GM18867 (cell line): Measurements from ENCODE around the gene SLC38A10.
A peak's percentile ranks its signal among the peaks of the same experiment; 100 is the strongest.

ENCODE experiments used
- ATAC-seq: cut with Tn5 transposase; IDR thresholded peaks from one replicate; pipeline ENCODE4 v1.9.1; 2021; ENCODE audit warnings: mild to moderate bottlenecking, moderate library complexity; ENCODE audit not compliant: unreplicated experiment

SLC38A10 gene

DNA sequence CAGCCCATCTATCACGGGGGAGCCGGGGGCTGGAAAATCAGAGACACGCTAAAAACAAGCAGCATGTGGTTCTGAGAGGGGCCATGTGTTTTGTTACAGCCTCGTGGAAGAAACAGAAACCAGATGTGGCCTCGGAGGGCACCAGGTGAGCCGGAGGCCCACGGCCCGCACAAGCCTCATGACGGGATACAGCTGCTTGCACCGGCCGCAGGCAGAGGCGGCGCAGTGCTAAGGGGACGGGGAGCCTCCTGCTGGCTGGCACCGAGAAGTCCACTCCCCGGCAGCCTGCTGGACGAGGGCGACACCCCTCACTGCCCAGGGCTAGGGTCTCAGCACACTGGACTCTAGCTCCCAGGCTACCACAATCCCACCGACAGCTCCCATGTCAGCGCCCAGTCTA is 36.8 kb downstream of the SLC38A10 start:
- ATAC-seq: no peak

DNA sequence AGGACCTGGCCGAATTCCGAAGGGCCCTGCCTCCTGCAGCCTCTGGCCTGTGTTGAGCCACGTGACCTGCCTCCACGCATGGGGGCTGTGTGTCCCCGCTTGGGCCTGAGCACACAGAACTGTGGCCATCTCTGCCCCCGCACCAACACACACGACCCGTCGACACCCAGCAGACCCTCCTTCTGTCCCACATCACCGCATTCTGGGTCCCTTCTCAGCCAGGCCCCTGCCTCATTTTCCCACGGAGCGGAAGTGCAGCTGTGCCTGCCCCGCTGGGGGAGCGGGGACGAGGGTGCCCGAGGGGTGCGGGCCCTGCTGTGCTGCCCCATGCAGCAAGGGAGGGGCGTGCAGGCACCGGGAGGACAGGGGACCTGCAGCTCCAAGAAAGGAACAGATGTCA is 37.6 kb downstream of the SLC38A10 start:
- no peak for ATAC-seq

DNA sequence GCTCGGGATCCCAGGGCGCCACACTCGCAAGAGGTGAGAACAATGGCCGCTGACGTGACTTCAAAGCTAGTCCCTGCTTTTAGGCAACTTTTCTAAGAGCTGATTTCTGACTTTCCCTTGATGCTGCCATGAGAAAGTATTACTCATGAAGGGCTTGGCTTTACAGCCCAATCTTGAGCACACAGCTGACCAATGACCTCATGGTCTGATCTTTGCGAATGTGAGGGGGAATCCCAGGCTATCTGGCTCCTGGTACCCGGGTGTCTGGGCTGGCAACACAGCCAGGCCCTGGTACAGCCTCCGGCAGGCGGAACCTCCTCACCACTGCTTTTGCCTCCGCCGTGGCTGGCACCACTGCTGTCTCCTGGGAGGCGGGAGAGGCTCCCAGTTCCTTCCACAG is 38.5 kb downstream of the SLC38A10 start:
- no peak for ATAC-seq

DNA sequence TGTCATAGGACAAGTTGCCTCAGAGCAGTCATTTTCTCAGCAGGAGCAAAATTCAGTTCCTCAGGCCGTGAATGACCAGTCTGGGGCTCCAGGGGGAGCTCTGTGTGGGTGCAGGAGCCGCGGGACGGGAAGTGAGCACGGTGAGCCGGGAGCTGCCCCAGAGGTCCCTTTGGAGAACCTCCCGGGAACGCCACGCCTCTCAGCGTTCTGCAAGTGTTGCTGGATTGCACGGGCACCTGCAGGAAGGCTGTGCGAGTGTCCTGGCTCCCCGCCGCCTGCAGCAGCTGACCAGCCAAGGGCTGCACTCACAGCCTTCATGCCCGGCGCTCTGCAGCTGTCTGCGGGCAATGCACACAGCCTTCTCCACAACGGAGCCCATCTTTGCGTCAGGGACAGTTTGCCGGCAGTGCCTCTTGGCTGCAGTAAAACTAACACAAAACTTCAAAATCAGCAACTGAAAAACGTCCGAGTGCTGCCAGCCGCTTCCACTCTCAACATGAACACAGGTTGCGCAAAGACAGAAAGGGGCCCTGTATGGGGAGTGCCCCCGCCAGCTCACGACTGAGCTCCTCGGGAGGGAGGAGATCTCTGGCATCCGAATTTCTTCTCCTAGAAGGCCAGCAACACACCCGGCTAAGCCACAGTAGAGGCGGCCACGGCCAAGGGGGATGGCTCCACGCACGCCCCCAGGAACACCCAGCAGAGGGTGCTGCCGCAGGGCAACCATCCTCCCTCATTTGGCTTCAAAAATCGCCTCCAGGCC is 40.0 kb downstream of the SLC38A10 start:
- no peak for ATAC-seq

DNA sequence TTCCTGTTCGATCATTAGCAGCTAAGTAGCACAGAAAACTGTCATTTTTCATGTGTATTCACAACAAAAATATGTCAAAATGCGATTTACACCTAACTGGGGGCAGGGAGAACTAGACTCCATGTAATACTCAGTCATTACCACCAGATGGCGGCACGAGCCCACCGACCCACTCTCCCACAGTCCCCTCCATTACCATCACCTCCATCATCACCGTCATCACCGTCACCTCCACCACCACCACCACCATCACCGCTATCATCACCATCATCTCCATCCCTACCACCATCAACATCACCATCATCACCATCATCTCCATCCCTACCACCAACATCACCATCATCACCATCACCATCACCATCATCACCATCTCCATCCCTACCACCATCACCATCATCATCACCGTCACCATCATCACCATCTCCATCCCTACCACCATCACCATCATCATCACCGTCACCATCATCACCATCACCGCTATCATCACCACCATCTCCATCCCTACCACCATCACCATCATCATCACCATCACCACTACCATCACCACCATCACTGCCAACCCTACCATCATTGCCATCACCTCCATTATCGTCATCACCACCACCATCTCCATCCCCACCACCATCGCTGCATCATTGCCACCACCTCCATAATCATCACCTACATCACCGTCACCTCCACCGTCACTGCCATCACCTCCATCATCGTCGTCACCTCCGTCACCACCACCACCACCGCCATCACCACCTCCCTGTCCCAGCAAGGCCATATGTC is 41.6 kb downstream of the SLC38A10 start:
- no peak for ATAC-seq

DNA sequence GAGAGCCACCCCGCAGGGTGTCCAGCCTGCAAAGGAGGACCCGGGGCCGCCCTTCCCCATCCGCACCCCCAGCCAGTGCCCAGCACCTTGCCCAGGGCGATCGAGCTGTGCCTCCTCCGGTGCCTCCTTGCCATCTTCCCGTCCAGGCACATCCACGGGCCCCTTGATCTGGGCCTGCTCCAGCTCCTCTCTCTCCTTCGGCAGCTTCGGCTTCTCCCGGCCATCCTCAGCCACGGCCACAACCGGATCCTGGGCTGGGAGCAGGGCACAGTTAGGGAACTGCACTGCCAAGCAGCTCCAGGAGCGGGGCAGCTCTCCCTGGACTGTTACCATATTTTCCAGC is 42.1 kb downstream of the SLC38A10 start:
- ATAC-seq: no peak

DNA sequence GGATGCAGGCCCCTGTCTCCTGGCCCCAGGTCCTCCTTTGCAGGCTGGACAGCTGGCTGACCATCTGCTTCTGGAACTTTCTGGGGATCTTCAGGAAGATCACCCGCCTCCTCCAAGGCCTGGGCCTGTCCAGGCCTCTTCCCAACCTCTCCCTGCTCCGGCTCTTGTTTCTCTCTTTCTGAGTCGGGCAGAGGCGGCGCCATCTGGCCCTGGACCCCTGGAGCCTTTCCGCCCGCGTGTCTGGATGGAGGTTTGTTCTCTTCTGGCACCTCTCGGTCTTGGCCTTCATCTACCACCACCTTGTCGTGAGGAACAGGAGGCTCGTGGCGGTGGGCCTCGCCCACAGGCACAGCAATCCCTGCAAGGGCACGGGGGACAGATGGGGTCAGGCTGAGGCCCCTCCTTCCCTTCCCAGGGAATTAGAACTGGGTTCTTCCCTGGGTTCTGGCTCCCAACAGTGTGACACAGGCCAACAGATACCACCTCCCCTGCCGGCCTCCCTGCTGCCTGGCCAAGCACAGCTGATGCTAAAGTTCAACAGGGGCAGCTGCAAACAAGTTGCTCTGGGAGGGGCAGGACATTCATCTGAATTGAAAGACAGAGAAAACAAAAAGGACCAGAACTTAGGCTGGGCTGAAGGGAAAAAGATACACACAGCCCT is 42.7 kb downstream of the SLC38A10 start:
- no peak for ATAC-seq

- no peak for ATAC-seq
Observed at GRCh38 chr17:81251709-81252301, 43.3 kb downstream of the SLC38A10 start.

DNA sequence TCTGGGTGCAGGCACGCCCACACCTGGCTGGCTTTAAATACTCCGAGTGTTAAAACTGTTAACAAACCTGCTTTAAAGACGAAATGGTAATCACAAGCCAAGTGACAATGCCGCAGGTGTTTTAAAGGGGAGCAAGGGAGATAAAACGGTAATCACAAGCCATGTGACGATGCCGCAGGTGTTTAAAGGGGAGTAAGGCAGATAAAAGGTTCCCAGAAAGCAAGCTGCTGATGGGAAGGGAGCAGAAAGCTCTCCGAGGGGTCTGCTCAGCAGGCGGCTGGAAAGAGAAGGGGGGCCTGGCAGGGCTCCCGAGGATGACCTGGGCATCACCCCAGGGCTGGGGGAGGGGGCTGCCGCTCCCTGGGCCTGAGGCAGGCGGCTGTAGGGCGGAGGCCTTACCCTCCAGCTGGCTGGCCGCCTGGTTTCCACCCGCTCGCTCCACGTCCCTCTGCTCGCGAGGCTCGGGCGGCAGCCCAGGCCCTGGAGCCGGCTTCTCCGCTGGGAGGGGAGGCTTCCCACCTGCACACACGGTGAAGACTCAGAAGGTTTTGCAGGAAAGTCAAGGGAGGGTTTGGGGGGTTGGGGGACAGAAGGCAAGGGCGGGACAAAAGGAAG is 43.9 kb downstream of the SLC38A10 start:
- no peak for ATAC-seq

GRCh38 chr17:81250286-81251093 is 44.6 kb downstream of the SLC38A10 start:
- no peak for ATAC-seq

DNA sequence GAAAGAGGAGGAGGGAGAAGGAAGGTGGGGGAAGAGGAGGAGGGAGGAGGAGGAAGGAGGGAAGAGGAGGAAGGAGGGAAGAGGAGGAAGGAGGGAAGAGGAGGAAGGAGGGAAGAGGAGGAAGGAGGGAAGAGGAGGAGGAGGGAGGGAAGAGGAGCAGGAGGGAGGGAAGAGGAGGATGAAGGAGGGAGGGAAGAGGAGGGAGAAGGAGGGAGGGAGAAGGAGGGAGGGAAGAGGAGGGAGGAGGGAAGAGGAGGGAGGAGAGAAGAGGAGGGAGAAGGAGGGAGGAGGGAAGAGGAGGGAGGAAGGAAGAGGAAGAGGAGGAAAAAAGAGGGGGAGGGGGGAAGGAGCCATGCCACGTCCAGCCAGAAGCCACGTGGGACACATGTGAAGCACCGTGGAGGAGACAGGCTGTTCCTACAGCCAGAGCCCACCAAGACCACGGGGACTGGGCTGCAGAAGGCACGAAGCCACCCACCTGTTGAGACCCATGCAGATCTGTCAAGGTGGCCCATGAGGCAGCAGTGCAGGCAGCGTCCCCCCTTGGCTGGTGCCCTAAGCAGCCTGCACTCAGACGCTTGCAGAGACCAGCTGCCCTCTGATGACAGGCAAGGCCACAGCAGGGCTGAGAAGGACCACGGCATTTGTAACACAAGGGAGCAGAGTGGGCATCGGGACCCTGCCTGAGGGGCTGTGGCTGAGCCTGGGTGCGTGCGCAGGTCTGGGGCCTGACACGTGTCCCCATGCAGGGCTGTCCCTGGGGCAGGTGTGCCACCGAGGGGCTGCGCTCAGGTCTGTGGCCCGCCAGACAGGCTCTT is 45.7 kb downstream of the SLC38A10 start:
- ATAC-seq: no peak

- ATAC-seq: no peak
Observed at GRCh38 chr17:81248649-81249048, 46.5 kb downstream of the SLC38A10 start.

GRCh38 chr17:81247339-81247990 is 47.6 kb downstream of the SLC38A10 start:
- ATAC-seq: no peak

GRCh38 chr17:81246679-81247338 is 48.3 kb downstream of the SLC38A10 start:
- ATAC-seq: no peak

- no peak for ATAC-seq
Observed at GRCh38 chr17:81246343-81246670, 48.8 kb downstream of the SLC38A10 start.

GRCh38 chr17:81245665-81246342 is 49.3 kb downstream of the SLC38A10 start:
- no peak for ATAC-seq

DNA sequence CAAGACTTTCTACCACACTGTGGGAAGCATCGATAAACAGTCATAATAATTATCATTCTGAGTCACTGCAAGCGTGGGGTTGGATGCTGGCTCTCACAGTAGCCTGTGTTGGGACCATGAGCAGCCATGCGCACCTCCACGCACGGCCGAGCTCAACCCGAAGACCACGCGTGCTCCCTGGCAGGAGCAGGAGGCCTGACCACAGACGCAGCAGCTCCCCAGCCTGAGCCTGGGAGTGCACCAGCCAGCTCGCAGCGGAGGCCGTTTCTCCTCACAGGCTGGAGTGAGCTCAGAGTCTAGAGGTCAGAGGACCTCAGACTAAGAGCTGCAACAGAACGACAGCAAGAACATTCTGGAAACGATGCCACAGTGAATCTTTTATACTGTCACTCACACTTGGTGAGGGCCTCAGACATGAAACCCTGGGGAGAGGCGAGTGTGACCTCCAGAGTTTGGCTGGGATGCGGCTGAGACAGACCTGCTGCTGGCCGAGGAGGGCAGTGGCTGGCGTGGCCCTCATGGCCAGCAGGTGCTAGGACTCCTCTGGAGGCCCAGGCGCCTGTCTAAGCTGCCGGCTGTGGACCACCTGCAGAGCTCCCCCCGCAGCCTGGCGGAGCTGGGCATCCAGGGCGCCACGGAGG is 50.0 kb downstream of the SLC38A10 start:
- ATAC-seq: peak; percentile 55
